BJ (cell line): ENCODE results near the gene PTPN2. TPM values are rescaled to one million over a fixed set of nuclear protein-coding genes. Genes with fewer than 3 reads are reported as not detected.
"Not testable (repeated sequence)": the region's sequence is repeated elsewhere in the genome, so short reads cannot be mapped to it uniquely, and the experiment has no call there.

Source experiments
- CTCF ChIA-PET: fragments of 350-600 bp; formaldehyde crosslinking; extraction: SDS; loops from one replicate; lab custom pipeline; 2021; ENCODE audit warnings: antibody characterized with exemption, inconsistent platforms; lab: Yijun Ruan, JAX
- POLR2A ChIA-PET: fragments of 300-600 bp; sonication (Branson Sonifier 250); formaldehyde crosslinking; extraction: SDS; loops from one replicate; lab custom pipeline; 2021; ENCODE audit warnings: antibody characterized with exemption; lab: Charles Lee
- DNase-seq: peaks from one replicate; pipeline ENCODE4 v3.0.0-alpha.2; 2011; ENCODE audit warnings: low read depth
- H3K27me3 ChIP-seq: 2 replicates; pipeline ENCODE4 v1.6.0; 2011; ENCODE audit warnings: low read length; ENCODE audit not compliant: control insufficient read depth, insufficient read depth
- H3K36me3 ChIP-seq: 2 replicates; pipeline ENCODE4 v1.5.1; 2011; ENCODE audit warnings: low read length; ENCODE audit not compliant: control insufficient read depth, insufficient read depth
- H3K4me3 ChIP-seq: 2 replicates; pipeline ENCODE4 v1.5.1; 2011; ENCODE audit warnings: low read depth, mild to moderate bottlenecking, control low read depth, low read length
- polyA plus RNA-seq: library from polyadenylated mRNA; depleted of rRNA; stranded (reverse); fragments of >200 nt; gene quantifications from 2 replicates; pipeline ENCODE4 v1.2.3, GENCODE V29; 2011
- TF ChIP-seq, protein P1 (sequence below): IDR thresholded peaks from 2 replicates; pipeline ENCODE4 v1.5.1; 2011; ENCODE audit warnings: low read depth, mild to moderate bottlenecking, control low read depth, inconsistent platforms, low read length, moderate library complexity; ENCODE audit not compliant: insufficient read depth

PTPN2 gene
- polyA plus RNA-seq, 1 experiment = 14.5 TPM

DNA sequence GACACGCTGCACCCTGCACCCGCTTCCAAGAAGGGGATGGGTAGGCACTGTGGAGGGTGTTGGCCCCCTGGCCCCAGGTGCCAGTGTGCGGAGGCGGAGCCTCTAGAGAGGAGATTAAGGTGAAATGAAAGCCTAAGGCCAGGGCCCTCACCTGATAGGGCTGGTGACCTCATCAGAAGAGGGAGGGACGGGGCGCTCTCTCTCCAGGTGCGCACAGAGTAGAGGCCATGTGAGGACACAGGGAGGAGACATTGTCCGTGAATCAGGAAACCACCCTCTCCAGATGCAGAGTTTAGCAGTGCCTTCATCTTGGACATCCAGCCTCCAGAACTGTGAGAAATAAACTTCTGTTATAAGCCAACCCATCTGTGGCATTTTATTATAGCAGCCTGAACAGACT, 118.9 kb downstream of the PTPN2 start:
- TF ChIP-seq, protein P1, sequence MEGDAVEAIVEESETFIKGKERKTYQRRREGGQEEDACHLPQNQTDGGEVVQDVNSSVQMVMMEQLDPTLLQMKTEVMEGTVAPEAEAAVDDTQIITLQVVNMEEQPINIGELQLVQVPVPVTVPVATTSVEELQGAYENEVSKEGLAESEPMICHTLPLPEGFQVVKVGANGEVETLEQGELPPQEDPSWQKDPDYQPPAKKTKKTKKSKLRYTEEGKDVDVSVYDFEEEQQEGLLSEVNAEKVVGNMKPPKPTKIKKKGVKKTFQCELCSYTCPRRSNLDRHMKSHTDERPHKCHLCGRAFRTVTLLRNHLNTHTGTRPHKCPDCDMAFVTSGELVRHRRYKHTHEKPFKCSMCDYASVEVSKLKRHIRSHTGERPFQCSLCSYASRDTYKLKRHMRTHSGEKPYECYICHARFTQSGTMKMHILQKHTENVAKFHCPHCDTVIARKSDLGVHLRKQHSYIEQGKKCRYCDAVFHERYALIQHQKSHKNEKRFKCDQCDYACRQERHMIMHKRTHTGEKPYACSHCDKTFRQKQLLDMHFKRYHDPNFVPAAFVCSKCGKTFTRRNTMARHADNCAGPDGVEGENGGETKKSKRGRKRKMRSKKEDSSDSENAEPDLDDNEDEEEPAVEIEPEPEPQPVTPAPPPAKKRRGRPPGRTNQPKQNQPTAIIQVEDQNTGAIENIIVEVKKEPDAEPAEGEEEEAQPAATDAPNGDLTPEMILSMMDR = no peak
- Histone ChIP-seq H3K36me3 (no peaks in the 10 kb centered on the region), H3K4me3 (no peak overlapping the region), H3K27me3 (peaks cover 2% of the 10 kb centered on the region)
- POLR2A ChIA-PET = no interaction called here
- CTCF ChIA-PET = interaction anchor here (1.0 kb wide), 1 partner anchor 169 kb away, joined by 3 read pairs; no protein-coding TSS in a partner anchor
- no peak for DNase-seq

DNA sequence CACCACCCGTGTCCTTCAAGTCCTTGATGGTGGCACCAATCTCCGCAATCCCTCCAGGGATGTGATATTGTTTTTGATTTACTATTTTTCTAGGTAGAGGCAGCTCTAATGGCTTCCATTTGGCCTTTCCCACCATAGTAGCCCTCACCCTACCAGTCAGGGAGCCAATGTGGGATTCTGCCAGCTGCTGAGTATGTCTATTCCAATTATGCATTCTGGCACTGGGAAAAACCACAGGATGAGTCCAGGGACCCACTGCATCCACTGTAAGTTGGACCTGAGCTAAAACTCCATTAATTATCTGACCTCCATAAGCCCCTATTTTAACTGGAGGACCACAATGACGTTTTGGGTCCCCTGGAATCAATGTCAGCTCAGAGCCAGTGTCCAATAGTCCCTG, 125.5 kb downstream of the PTPN2 start:
- POLR2A ChIA-PET, H3K4me3 ChIP-seq, DNase-seq, H3K27me3 ChIP-seq, H3K36me3 ChIP-seq: not testable (repeated sequence)
- CTCF ChIA-PET = interaction anchor here (0.6 to 1.7 kb wide), 2 partner anchors 14 to 811 kb away, joined by 3 to 7 read pairs; no protein-coding TSS in a partner anchor

DNA sequence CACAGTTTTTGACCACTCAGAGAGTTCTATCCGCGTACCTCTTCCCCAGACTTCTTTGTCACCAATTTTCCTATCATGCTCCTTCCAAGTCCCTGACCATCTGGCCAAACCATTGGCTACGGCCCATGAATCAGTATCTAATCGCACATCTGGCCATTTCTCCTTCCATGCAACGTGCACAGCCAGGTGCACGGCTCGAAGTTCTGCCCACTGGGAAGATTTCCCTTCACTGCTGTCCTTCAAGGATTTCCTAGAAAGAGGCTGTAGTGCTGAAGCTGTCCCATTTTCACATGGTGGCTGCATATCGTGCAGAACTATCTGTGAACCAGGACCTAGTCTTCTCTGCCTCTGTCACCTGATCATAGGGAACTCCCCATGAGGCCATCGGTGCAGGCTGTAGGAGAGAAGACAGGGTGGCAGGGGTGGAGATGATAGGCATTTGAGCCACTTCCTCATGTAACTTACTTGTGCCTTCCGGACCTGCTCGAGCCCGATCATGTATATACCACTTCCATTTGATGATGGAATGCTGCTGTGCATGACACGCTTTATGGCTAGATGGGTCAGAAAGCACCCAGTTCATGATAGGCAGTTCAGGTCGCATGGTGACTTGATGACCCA, 127.3 kb downstream of the PTPN2 start:
- H3K36me3 ChIP-seq, H3K27me3 ChIP-seq, H3K4me3 ChIP-seq, DNase-seq, POLR2A ChIA-PET, CTCF ChIA-PET: not testable (repeated sequence)

DNA sequence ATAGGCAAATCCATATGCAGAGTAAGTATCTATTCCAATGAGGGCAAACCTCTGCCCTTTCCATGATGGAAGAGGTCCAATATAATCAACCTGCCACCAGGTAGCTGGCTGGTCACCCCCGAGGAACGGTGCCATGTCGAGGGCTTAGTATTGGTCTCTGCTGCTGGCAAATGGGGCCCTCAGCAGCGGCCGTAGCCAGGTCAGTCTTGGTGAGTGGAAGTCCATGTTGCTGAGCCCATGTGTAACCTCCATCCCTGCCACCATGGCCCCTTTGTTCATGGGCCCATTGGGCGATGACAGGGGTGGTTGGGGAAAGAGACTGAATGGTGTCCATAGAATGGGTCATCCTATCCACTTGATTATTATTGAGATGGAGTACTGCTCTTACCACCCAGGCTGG, 128.4 kb downstream of the PTPN2 start:
- DNase-seq, H3K27me3 ChIP-seq, CTCF ChIA-PET, POLR2A ChIA-PET, H3K4me3 ChIP-seq, H3K36me3 ChIP-seq: not testable (repeated sequence)

DNA sequence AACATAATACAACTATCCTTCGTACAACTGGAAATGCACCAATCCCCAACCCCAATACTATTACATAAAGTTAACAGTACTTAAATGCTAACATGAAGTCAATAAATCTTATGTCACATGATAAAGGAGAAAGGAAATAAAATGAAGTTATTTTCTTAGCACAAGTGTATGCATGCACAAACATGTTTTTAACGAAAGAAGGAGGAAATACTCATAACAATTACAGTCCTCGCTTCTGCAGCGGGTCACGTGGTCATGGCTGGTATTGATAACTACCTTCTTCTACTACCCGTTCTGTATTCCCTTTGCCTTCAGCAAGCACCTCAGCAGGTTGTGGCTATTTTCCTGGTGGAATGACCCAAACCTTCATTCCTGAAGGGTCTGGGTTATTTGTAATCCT, 129.5 kb downstream of the PTPN2 start:
- TF ChIP-seq, protein P1 = no peak
- DNase-seq = no peak
- Histone ChIP-seq H3K36me3 (no peaks in the 10 kb centered on the region), H3K4me3 (no peak overlapping the region), H3K27me3 (no peaks in the 10 kb centered on the region)
- CTCF ChIA-PET = no interaction called here
- POLR2A ChIA-PET = no interaction called here

DNA sequence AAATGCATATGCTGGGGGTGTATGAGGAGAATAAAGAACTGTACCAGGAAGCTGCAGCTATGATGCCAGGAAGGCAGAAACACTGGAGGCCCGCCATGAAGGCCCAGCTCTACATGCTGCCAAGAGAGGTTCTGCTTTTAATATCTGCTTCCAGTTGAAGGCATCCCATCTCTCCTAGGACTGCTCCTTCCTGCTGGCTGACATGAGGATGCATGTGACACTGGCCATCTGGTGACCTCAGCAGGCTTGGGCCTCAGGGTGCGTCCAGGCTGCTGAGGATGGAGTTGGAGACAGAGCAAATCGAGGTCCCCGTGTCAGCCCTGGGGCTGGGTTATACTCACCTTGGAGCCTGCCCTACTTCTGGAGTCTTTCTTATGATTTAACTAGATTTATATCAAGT, 132.1 kb downstream of the PTPN2 start:
- no peak for DNase-seq
- POLR2A ChIA-PET = no interaction called here
- no peak overlapping the region for H3K4me3 ChIP-seq
- TF ChIP-seq, protein P1 = no peak
- no peaks in the 10 kb centered on the region for H3K27me3 ChIP-seq
- H3K36me3 ChIP-seq = no peaks in the 10 kb centered on the region
- CTCF ChIA-PET = interaction anchor here (0.8 kb wide), 1 partner anchor 11 kb away, joined by 3 read pairs; no protein-coding TSS in a partner anchor

DNA sequence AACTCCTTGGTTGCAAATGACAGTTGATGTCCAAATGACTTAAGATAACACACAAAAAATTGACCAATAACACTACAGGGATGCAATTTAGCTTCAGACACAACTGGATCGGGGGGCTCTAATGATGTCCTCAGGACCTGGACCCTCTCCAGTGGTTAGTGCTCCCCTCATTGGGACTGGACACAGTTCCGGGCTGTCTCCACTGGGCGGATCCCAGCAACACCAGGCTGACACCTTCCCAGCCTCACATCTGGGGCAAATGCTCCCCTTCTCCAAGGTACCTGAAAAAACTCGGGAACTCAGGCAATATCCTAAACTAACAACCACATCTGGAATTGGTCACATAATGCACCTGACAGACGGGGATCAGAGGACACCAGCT, 132.5 kb downstream of the PTPN2 start:
- no peak for DNase-seq
- Histone ChIP-seq H3K27me3 (no peaks in the 10 kb centered on the region), H3K4me3 (no peak overlapping the region), H3K36me3 (no peaks in the 10 kb centered on the region)
- TF ChIP-seq, protein P1 = no peak
- ChIA-PET CTCF (interaction anchor here (0.8 kb wide), 1 partner anchor 10 kb away, joined by 3 read pairs; no protein-coding TSS in a partner anchor), POLR2A (no interaction called here)
